CD4-positive, alpha-beta T cell treated with Interleukin-17A for 1 hour (primary cell): ENCODE data around the gene RANBP1.

Experiments
- DNase-seq: peaks from one replicate; pipeline ENCODE4 v3.0.0-alpha.2; 2020

Gene RANBP1

DNA sequence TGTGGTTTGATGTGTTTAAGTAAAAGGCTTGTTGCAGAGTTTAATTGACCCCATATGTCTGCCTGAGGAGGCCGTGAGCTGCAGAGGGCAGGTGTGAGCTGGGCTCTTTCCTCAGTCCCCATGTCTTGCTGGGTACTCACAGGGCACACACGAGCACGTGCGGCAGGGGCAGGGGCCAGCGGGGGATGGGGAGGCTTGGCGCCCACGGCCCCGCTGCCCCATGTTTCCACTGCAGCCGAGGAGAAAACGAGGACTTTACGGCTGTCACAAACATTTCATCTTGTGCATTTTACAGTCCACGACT is 59.6 kb downstream of the RANBP1 start:
- no peak for DNase-seq

DNA sequence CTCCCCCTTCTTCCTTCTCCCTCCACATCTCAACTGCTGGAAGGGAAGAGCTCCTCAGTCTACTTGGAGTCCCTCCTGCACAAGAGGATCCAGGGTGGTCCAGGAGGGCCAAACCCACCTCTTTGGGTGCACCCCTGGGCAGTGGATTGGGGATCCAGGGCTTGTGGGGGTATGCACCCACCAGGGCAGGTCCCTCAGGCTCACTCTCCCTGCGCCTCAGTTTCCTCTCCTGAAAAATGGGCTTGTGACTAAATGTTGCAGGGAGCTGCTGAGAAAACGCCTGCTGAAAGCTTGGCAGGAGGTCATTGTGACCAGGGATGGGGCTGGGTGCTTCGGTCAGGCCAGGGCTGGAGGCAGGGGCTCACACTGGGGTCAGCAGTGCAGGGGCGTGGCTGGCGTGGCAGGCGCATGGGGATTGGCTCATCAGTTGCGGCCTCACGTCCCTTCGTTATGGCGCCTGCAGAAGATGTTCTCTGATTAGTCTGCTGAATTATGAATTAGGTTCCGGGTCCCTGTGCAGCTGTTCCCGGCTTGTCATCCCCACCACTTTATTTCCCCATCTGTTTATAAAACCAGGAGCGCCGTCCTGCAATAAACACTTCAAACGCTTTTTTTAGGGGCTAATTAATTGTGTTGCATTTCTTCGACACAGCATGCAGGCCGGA is 60.6 kb downstream of the RANBP1 start:
- DNase-seq: no peak
